8988T (cell line): ENCODE measurements around the gene TRPT1.
A peak's percentile ranks its signal among the peaks of the same experiment; 100 is the strongest.
"Not testable (repeated sequence)": the region's sequence is repeated elsewhere in the genome, so short reads cannot be mapped to it uniquely, and the experiment has no call there.

Experiments
- DNase-seq: peaks from one replicate; pipeline ENCODE4 v3.0.0; 2011

TRPT1 gene

GRCh38 chr11:64258356-64258755 lies 32.4 kb upstream of the TRPT1 start:
- no peak for DNase-seq

GRCh38 chr11:64256300-64256699 lies 30.3 kb upstream of the TRPT1 start:
- no peak for DNase-seq

- no peak for DNase-seq
Observed at GRCh38 chr11:64255135-64256128, 29.4 kb upstream of the TRPT1 start.

- DNase-seq = no peak
Observed at GRCh38 chr11:64254326-64254725, 28.3 kb upstream of the TRPT1 start.

GRCh38 chr11:64253481-64253880 lies 27.5 kb upstream of the TRPT1 start:
- no peak for DNase-seq

- no peak for DNase-seq
Observed at GRCh38 chr11:64253043-64253442, 27.1 kb upstream of the TRPT1 start.

- DNase-seq = peak; percentile 98
Observed at GRCh38 chr11:64252003-64252872, 26.3 kb upstream of the TRPT1 start.

- DNase-seq = no peak
Observed at GRCh38 chr11:64251753-64252002, 25.7 kb upstream of the TRPT1 start.

GRCh38 chr11:64251016-64251752 lies 25.2 kb upstream of the TRPT1 start, which contains the start of gene PLCB3:
Gene PLCB3, plus strand, starts transcription at chr11:64251530. Its CDS starts 120 bp downstream, at chr11:64251650.
- peak; percentile 95 for DNase-seq

GRCh38 chr11:64250415-64251015 lies 24.5 kb upstream of the TRPT1 start:
- peak; percentile 87 for DNase-seq

GRCh38 chr11:64249563-64250414 lies 23.8 kb upstream of the TRPT1 start:
- no peak for DNase-seq

GRCh38 chr11:64249038-64249437 lies 23.1 kb upstream of the TRPT1 start:
- DNase-seq = no peak

- DNase-seq = no peak
Observed at GRCh38 chr11:64248578-64248977, 22.6 kb upstream of the TRPT1 start.

GRCh38 chr11:64247729-64248531 lies 21.9 kb upstream of the TRPT1 start:
- DNase-seq = no peak

- peak; percentile 99 for DNase-seq
Observed at GRCh38 chr11:64246871-64247728, 21.1 kb upstream of the TRPT1 start, which contains the start of gene PPP1R14B. Gene PPP1R14B, minus strand, starts transcription at chr11:64246943. Its CDS starts 270 bp downstream, at chr11:64246673.

- not testable (repeated sequence) for DNase-seq
Observed at GRCh38 chr11:64246621-64246870, 20.6 kb upstream of the TRPT1 start.

GRCh38 chr11:64245797-64246620 lies 20.0 kb upstream of the TRPT1 start:
- DNase-seq = peak; percentile 95

- no peak for DNase-seq
Observed at GRCh38 chr11:64245401-64245796, 19.4 kb upstream of the TRPT1 start.

GRCh38 chr11:64244966-64245365 lies 19.0 kb upstream of the TRPT1 start:
- DNase-seq = no peak
